Choroid plexus epithelial cell (primary cell): ENCODE measurements around the gene SLC25A26.

Experiments
- DNase-seq: peaks from one replicate; pipeline ENCODE4 v3.0.0-alpha.2; 2010; ENCODE audit warnings: low read depth
- H3K4me3 ChIP-seq: 2 replicates; pipeline ENCODE4 v1.5.1; 2011; ENCODE audit warnings: low read depth, mild to moderate bottlenecking, control low read depth, low read length, moderate library complexity
- CTCF ChIP-seq: conservative IDR thresholded peaks from 2 replicates; pipeline ENCODE4 v1.5.1; 2011; ENCODE audit warnings: low read depth, mild to moderate bottlenecking, control low read depth, inconsistent platforms, low read length, moderate library complexity

SLC25A26 gene

GRCh38 chr3:66312039-66312438 lies 91.2 kb downstream of the SLC25A26 start:
- no peak overlapping the region for H3K4me3 ChIP-seq
- DNase-seq: no peak
- TF ChIP-seq CTCF: no peak

- no peak for TF ChIP-seq CTCF
- no peak overlapping the region for H3K4me3 ChIP-seq
- no peak for DNase-seq
These were observed 93.7 kb downstream of the SLC25A26 start for GRCh38 chr3:66314455-66314854.

- no peak for DNase-seq
- H3K4me3 ChIP-seq: no peak overlapping the region
- TF ChIP-seq CTCF: no peak
These were observed 97.1 kb downstream of the SLC25A26 start for GRCh38 chr3:66317750-66318376.

- DNase-seq: no peak
- no peak for TF ChIP-seq CTCF
- H3K4me3 ChIP-seq: no peak overlapping the region
These were observed 99.6 kb downstream of the SLC25A26 start for GRCh38 chr3:66320390-66320789.

- H3K4me3 ChIP-seq: no peak overlapping the region
- TF ChIP-seq CTCF: no peak
- no peak for DNase-seq
These were observed 101.6 kb downstream of the SLC25A26 start for GRCh38 chr3:66322436-66322835.

GRCh38 chr3:66326340-66326739 lies 105.5 kb downstream of the SLC25A26 start:
- no peak for DNase-seq
- H3K4me3 ChIP-seq: no peak overlapping the region
- TF ChIP-seq CTCF: no peak

- H3K4me3 ChIP-seq: no peak overlapping the region
- no peak for DNase-seq
- TF ChIP-seq CTCF: no peak
These were observed 114.9 kb downstream of the SLC25A26 start for GRCh38 chr3:66335671-66336070.
